ENCODE data around the gene RGS19. TPM values are rescaled to one million over a fixed set of nuclear protein-coding genes. Genes with fewer than 3 reads are reported as not detected.

The RGS19 gene
- total and polyA plus RNA-seq, 2 experiments from 2014 or later = 9.0 to 12.3 TPM

DNA sequence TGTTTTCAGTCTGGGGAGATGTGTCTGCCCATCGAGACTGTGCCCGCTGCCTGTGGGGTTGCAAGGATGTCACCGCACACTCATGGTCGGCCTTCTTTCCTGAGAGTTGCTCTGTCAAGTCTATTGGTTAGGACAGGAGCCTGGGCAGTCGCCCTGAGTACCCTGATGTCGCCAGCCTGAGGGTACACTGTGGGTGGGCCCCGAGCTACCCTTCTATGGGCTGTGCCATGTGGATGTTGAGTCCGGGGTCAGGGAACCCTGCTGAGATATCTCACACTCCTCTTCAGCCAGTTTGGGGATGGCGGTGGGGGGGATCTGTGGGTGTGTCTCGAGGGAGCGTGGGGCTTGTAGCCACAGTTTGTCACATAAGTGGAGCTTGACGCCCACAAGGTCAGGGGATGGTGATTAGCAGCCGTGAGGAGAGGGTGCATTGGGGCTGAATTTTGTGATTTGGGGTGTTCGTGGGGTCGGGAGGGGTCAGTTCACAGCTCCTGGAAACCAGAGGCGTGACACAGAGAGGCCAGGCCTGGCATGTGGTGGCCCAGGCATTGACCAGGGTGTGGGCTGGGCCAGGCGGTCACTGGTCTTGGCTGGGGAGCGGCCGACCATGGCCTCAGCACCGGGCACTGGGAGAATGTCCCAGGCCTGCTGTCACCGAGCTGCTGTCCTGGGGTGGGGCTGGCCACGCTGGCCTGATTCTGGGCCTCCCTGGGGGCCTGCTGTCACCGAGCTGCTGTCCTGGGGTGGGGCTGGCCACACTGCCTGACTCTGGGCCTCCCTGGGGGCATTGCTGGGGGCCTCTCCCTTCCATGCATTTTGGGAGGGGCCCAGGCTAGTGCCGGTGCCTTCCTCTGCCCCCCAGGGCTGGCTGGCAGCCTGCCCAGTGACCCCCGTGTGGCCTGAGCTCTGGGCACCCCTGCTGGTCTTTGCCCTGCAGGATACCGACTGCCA is 29.7 kb upstream of the RGS19 start:
- TF ChIP-seq, protein P1, sequence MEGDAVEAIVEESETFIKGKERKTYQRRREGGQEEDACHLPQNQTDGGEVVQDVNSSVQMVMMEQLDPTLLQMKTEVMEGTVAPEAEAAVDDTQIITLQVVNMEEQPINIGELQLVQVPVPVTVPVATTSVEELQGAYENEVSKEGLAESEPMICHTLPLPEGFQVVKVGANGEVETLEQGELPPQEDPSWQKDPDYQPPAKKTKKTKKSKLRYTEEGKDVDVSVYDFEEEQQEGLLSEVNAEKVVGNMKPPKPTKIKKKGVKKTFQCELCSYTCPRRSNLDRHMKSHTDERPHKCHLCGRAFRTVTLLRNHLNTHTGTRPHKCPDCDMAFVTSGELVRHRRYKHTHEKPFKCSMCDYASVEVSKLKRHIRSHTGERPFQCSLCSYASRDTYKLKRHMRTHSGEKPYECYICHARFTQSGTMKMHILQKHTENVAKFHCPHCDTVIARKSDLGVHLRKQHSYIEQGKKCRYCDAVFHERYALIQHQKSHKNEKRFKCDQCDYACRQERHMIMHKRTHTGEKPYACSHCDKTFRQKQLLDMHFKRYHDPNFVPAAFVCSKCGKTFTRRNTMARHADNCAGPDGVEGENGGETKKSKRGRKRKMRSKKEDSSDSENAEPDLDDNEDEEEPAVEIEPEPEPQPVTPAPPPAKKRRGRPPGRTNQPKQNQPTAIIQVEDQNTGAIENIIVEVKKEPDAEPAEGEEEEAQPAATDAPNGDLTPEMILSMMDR (IDR thresholded peaks at IDR 0.05; ENCODE audit: low read depth, low read length) = no peak
- Histone ChIP-seq H3K4me1 (ENCODE audit: low read depth) (peaks cover 3% of the 10 kb centered on the region), H3K27me3 (no peaks in the 10 kb centered on the region), H3K36me3 (no peaks in the 10 kb centered on the region), H3K9me3 (ENCODE audit: low read depth) (no peaks in the 10 kb centered on the region), H3K4me3 (no peak overlapping the region), H3K27ac (no peak overlapping the region)
- DNase-seq (ENCODE audit: low read depth in 1 of 2, low spot score in 1 of 2) = no peak

DNA sequence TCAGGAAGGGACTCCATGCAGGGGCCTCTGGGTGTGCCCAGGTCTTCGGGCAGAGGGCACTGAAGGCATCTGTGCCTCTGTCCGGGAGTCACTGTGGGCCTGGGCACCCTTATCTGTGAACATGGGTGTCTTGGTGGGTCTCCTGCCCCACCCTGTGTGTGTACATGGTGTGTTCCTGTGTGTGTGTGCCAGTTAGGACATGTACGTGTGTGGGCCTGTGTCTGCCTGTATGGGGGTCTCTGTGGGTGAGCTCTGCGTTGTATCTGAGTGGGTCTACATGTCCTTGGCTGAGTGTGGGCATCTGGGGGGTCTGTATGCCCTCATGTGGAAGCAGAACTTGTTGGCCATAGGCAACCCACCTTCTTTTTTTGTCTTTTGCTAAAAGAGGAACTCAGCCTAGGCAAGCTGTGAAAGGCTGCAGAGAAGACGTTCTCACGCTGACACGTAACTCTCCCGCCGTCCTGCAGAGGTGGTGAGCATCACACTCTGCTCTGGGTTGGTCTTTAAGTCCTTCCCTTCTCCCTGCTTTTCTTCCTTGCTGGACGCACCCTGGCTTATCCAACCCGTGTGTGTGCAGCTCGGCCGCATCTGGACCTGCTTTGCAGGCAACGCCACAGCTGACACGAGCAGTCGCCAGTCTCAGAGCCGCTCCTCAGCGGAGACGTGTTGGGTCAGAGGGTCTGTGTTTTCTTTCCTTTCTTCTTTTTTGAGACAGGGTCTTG is 28.6 kb upstream of the RGS19 start:
- TF ChIP-seq, protein P1 (IDR thresholded peaks at IDR 0.05; ENCODE audit: low read depth, low read length) = no peak
- Histone ChIP-seq H3K27me3 (peaks cover 10% of the 10 kb centered on the region), H3K27ac (no peak overlapping the region), H3K4me1 (ENCODE audit: low read depth) (peaks cover 3% of the 10 kb centered on the region), H3K4me3 (no peak overlapping the region), H3K9me3 (ENCODE audit: low read depth) (no peaks in the 10 kb centered on the region), H3K36me3 (no peaks in the 10 kb centered on the region)
- DNase-seq (ENCODE audit: low read depth in 1 of 2, low spot score in 1 of 2) = no peak

DNA sequence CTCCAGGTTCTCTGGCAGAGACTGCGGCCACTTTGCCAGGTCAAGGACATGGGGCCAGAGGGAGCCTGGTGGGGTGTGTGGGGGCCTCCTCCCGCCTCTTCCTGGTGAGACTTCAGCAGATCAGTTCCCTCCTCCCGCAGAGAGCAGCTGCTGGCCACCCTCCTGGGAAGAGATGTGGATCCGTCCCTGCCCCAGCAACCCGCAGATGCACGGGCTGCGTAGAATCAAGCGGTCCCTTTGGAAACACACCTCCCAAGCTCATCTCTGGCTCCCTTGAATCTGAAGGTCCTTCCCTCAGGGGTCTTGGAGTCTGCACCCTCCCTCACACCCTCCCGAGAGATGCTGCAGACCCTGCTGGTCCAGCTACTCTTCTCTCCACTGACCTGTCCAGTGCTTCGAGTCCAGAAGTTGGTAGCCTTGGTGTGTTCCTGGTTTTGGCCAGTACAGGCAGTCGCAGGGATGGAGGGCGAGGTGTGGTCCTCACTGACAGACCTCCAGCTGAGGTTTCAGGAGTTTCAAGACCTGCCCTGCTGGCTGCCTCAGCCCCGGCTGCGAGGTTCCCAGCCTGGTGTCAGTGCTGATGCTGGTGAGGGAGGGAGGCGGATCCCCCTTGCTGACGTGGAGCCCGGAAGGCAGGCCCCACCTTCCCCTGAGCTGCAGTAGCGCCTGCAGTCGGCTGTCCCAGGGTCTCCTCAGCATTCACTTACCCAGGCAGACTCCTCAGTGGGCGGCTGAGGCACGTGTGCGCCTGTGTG is 27.8 kb upstream of the RGS19 start, which contains the start of gene NPBWR2:
Gene NPBWR2 (minus strand): TSS at position 585 of the 755 bp plus-strand sequence. CDS start 734 bp downstream, outside the sequence.
- Histone ChIP-seq H3K9me3 (ENCODE audit: low read depth) (no peaks in the 10 kb centered on the region), H3K36me3 (no peaks in the 10 kb centered on the region), H3K27ac (no peak within 1 kb of the TSS), H3K27me3 (peaks cover 12% of the 10 kb centered on the region), H3K4me3 (no peak within 1 kb of the TSS), H3K4me1 (ENCODE audit: low read depth) (peaks cover 3% of the 10 kb centered on the region)
- TF ChIP-seq, protein P1 (IDR thresholded peaks at IDR 0.05; ENCODE audit: low read depth, low read length) = no peak
- DNase-seq (ENCODE audit: low read depth in 1 of 2, low spot score in 1 of 2) = no peak

DNA sequence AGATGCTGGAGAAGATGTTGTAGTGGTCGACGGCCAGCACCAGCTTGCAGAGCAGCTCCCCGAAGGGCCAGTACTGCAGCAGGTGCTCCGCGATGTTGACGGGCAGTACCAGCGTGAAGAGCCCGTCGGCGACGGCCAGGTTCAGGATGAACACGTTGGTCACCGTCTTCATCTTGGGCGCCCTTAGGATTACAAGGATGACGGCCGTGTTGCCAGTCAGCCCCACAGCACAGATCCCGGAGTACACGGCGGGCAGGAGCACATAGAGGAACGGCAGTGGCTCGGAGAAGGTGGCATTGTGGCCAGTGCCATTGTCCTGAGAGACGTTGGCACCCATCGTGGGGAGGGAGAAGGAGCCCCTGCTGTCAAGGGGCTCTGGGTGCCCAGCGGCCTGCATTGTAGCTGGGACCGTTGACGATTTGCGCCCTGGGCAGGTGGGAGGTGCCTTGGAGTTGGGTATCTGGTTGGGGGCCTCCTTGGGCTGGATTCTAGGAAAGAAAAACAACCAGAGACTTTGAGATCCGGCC is 27.2 kb upstream of the RGS19 start:
- H3K27me3 ChIP-seq = peaks cover 14% of the 10 kb centered on the region
- TF ChIP-seq, protein P1 (IDR thresholded peaks at IDR 0.05; ENCODE audit: low read depth, low read length) = no peak
- no peaks in the 10 kb centered on the region for H3K36me3 ChIP-seq
- no peak overlapping the region for H3K27ac ChIP-seq
- no peak for DNase-seq (ENCODE audit: low read depth in 1 of 2, low spot score in 1 of 2)
- H3K9me3 ChIP-seq (ENCODE audit: low read depth) = no peaks in the 10 kb centered on the region
- H3K4me1 ChIP-seq (ENCODE audit: low read depth) = peaks cover under 1% of the 10 kb centered on the region
- H3K4me3 ChIP-seq = no peak overlapping the region
